Right hindlimb (tissue), 1 donor: ENCODE results near the gene BIRC5.
"Not testable (repeated sequence)": the region's sequence is repeated elsewhere in the genome, so short reads cannot be mapped to it uniquely, and the experiment has no call there.

Source experiments
- DNase-seq: peaks from one replicate; pipeline ENCODE4 v3.0.0-alpha.2; 2018

The BIRC5 gene

DNA sequence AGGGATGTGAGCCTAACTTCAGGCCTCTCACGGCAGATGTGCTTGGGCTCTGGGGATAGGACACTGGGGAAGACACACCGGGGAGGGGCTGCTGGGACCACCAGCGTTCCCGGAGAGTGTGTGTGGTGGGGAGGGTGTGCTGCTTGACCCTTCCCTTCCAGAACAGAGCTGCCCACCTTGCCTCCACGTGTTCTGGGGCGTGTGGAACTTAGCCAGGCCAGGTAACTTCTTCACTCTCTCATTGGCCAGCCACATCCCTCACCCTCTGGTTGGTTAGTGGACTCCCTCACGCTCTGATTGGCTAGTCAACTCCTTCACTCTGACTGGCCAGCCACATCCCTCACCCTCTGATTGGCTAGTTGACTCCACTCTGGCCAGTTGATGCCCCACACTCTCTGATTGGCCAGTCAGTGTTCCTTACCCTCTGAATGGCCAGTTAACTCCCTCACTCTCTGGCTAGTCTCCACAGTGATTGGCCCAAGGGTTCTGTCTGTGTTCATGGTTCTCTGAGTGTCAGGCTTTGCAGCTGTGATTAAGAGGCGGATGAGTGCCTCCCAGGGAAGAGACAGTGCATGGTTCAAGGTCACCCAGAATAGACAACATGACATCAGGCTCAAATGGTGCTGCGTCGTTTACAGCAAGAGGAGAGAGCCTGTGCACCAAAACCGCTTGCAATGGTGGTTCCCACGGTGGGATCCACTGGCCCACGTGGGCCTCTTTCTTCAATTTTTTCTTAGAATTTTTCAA lies 27.4 kb downstream of the BIRC5 start:
- no peak for DNase-seq

GRCh38 chr17:78242024-78242742 lies 28.1 kb downstream of the BIRC5 start:
- DNase-seq, result no peak

- DNase-seq, result no peak
Observed at GRCh38 chr17:78247304-78247703, 33.3 kb downstream of the BIRC5 start.

DNA sequence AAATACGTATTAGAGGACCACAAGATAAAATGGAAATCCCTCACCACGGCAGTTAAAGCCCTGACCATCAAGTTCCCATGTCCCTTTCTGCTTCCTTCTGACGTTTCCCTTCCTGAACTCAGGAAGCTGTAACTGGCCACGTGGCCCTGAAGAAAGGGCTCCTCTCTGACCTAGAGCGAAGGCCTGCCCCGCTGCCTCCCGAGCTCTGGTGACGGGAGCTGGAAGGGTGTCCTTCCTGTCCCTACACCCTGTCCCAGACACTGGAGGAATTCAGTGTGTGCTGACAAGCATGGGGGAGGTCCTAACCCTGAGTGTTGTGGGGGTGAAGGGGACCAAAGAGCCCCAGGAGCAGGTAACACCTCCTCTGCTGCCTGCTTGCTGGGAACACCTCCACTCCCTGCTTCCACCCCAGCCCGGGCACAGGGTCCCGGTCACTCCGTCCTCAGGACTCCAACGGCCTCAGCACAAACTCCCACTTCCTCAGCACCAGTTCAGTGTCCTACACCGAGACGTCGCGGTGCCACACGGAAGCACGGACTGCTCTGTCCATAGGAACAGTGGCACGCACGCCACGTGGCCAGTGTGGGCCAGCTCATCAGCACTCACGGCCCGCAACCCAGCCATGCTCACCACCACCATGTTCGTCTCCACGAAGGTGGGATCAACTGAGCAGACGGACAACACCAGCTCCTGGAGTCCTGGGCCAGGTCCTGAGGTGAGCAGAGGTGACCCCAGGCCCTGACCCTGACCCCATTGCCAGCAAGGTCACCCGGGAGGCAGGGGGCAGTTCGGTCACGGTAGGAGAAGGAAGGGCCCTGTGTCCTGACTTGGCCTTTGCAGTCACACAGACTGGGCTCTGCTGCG lies 34.2 kb downstream of the BIRC5 start:
- no peak for DNase-seq

DNA sequence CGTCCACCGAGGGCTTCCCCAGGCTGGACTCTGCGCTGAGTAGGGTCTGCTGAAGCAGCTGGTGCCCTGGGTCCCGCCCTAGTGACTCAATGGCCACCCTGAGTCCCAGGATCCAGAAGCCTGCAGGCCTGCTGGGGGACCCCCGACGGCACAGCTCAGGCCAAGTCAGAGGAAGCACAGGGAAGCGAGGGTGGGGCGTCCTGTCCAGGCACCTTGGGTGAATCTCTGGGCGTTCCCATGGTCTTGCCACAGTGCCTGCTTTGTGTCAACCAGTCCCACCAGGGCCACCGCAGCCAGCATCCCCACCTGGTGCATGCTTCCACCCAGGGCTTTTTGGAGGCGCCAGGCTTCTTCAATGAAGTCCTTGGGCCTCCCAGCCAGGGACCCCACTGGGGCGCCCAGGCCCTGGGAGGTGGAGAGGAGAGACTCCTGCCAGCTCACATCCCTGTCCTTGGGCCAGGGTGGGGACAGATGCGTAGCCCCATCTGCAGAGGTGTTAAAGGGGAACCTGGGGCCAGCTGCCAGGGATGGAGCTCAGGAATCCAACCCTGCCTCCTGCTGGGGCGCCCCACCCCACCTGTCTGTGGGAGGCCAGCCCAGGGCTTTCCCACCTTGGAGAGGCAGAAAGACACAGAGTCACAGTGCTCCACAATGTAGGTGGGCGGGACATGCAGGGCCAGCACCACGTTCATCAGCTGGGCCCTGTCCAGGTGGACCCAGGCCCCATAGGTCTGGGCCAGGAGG lies 35.2 kb downstream of the BIRC5 start:
- DNase-seq, result peak; percentile 18

DNA sequence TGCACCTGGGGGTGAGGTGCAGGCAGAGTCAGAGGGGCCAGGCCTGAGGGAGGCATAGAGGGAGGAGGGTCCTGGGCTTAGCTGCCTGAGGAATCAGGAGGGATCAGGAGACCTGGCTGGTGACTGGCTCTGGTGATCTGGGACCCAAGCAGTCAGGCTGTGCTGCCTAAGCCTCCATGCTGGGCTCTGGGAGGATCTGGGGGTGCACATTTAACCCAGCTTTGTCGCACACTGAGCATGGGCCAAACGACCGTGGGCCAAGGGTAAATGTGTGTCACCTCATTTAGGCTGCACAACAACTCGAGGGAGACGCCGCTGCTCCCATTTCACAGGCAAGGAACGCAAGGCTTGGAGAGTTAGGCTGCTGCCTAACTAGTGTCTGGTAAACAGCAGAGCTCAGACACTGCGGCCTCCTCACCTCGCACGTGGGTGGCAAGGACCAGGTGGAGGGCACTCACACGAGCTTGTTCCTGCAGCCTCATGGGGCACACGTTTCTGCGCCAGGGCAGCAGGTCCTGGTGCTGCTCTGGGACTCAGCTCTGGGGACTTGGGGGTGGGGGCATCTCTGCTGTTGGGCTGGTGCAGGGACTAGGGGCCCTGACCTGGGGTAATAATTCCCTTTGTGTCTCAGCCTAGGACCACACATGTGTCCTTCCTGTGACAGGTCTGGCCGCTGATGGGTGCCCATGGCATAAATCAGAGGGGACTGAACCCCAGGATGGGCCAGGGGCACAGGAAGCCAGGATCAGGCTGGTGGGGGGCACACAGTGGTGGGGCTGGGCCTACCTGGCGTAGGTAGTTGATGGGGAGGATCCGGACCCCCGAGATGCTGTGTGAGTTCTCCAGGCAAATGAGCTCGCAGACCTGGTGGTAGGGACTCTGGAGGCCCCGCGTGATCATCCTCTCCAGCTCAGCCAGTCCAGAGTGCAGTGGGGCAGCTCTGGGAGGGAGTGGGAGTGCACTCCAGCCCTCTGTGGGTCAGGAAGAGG lies 36.1 kb downstream of the BIRC5 start:
- peak; percentile 30 for DNase-seq

- DNase-seq, result peak; percentile 88
Observed at GRCh38 chr17:78250891-78251772, 37.1 kb downstream of the BIRC5 start.

GRCh38 chr17:78251773-78252103 lies 37.7 kb downstream of the BIRC5 start:
- peak; percentile 31 for DNase-seq

GRCh38 chr17:78252111-78252634 lies 38.1 kb downstream of the BIRC5 start:
- DNase-seq, result peak; percentile 18

DNA sequence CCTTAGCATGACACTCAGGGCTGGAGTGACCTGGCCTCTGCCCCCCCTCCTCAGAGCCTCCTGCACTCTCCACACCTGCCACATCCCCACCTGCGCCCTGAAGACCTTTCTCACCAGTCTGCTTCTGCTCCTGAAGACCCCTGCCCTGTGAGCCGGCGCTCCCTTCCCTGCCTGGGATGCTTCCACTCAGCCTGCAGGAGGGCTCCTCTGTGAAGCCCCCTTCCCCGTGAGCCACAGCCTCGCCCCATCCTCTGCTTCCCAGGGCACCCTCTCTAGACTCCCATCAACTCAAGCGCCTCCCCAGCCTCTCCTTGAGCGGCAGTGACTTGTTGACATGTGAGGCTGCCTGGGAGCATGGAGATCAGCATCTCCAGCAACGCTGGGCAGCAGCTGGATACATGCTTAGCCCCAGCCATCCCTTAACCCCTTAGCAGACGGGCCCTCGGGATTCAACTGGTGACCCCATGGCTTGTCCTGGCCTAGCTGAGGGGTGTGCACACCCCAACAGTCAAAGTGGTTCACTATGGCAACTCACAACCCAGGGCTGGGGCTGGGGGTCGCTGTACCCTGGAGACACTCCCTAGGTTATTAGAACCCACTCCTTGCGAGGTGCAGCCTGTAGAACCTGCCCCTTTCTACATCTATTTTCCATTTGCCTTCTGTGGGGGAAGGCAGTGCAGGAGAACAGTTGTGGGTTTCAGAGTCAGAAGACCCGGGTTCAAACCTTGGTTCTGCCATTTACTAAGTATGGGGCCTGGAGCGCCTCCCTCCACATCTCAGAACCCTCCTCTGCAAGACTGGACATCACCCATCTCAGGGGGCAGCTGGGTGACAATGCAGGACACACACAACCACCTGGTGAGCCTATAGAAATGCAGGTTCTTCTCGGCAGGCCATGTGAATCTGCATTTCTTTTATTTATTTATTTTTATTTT lies 38.9 kb downstream of the BIRC5 start:
- DNase-seq, result peak; percentile 25

GRCh38 chr17:78253636-78253945 lies 39.5 kb downstream of the BIRC5 start:
- not testable (repeated sequence) for DNase-seq

GRCh38 chr17:78253946-78254672 lies 40.1 kb downstream of the BIRC5 start:
- DNase-seq, result peak; percentile 94

DNA sequence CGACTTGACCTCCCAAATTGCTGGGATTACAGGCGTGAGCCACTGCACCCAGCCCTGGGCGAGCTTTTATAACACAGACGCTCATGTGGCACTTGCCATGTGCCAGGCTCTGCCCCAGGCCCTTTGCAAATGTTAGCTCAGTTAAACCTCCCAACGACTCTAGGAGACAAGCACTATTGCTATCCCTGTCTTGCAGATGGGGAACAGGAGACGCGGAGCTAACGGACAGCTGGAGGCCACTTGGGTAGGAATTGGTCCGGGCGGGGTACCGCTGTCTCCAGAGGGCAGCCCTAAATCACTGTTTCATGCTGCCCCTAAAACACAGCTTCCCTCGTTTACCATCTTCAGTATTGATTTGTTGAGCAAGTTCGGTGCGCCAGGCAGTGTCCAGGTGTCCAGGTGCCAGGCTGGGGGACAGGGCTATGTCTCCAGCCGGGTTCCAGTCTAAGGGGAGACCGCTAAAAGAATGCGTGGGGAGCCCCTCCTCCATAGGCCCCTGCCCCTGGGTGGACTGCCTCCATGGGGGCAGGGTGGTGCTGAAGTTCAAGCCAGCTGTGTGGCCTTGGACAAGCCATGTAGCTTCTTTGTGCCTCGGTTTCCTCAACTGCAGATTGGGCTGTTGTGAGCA lies 41.1 kb downstream of the BIRC5 start:
- DNase-seq, result peak; percentile 23

GRCh38 chr17:78255953-78256706 lies 42.1 kb downstream of the BIRC5 start:
- DNase-seq, result peak; percentile 18

DNA sequence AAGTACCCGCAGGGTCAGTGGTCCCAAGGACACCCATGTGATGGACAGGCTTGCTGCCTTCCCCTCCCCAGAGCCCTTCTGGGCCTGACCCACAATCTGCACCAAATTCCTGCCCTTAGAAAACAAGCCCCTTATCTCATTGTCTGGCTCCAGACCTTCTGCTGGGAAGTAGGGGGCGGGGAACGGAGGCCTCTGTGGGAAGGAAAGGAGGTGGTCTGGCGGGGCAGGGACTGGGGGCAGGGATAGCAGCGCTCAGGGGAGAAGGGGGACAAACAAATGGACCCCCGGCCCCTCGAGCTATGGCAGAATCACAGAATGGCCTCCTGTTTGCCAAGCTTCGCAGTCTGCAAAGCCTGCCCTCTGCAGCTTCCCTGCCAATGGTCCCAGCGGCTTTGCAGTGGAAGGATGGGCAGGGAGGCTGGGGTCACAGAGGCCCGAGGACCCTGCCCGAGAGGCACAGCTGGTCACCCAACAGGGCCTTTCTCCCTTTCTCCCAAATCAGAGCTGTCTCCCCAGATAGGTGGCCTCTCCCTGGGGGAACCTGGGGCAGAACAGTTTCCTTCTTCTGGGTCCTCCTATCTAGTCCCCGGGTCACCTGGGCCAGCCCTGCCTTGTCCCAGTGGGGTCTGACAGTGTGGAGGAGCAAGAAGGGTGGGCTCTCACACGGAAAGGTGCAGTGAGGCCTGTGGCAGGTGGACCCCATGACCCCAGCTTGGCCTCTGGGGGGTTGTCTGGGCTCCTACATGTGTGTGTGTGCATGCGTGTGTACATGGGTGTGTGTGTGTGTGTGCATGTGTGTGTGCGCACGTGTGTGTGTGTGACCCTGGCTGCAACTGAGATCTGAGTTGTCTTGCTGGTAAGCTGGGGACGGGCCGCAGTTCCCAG lies 42.9 kb downstream of the BIRC5 start:
- DNase-seq, result peak; percentile 16

- no peak for DNase-seq
Observed at GRCh38 chr17:78257810-78258322, 43.8 kb downstream of the BIRC5 start.
